Stimulated activated CD4-positive, alpha-beta T cell treated with anti-CD3 and anti-CD28 coated beads, Interleukin-15, amount 100 ng/mL, for 24 hours (primary cell): Measurements from ENCODE around the gene ANAPC5.
"Not testable (repeated sequence)": the region's sequence is repeated elsewhere in the genome, so short reads cannot be mapped to it uniquely, and the experiment has no call there.

Experiments used
- DNase-seq: peaks from one replicate; pipeline ENCODE4 v3.0.0-alpha.2; 2020

The ANAPC5 gene

DNA sequence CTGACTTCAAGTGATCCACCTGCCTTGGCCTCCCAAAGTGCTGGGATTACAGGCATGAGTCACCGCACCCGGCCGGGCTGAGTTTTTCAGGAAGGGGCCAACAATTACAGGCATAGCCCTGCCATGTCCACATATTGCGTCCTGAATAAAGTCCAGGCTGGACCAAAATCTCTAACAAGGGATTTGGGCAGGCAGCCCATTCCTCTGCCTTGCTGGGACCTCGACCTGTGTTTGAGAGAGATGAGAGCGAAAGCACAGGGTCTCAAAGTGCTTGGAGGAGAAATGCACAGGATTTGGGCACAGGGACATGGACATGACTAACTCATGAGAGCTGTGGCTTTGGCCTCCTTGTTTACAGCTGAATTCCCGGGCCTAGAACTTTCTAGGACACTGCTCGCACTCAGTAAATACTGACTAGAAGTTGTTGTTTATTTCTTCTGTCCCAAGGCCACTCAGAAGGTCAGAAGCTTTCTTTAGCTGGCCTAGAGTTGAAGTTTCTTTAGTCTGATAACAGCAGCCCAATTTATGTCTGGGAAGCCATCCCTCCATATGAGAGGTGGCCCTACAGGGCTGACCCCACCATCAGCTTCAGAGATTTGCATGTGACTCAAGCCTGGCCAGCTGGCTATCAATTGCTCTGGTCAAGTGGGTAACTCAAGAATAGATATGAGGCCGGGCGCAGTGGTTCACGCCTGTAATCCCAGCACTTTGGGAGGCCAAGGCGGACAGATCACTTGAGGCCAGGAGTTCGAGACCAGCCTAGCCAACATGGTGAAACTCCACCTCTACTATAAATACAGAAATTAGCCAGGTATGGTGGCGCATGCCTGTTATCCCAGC lies 67.4 kb downstream of the ANAPC5 start:
- no peak for DNase-seq

DNA sequence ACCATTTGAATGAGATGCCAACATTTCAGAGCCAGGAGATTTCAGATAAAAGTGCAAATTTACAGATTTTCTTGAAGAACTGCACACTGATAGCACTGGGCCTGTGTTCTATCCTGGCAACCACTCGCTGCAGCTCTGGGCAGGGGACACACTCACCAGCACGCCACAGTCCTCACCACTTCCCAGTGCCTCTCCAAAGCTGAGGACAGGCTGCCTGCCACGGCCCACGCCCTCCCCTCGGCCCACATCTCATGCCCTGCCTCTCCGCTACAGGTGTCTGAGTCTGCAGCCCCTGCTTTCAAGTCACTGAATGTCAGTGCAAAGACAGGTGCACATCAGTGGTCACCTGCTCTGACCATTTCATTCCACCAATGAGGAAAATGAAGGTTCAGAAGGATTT lies 68.4 kb downstream of the ANAPC5 start:
- no peak for DNase-seq

DNA sequence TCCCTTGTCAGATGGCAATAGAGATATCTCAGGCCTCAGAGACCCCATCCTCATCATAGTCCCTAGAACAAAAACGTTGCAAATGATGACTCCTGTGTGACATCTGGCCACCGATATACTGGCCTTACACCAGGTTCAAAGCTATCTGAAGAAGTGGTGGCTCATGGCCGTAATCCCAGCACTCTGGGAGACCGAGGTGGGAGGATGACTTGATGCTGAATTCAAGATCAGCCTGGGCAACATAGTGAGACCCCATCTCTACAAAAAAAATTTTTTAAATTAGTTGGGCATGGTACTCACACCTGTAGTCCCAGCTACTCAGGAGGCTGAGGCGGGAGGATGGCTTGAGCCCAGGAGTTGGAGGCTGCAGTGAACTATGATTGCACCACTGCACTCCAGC lies 68.8 kb downstream of the ANAPC5 start:
- DNase-seq = no peak

DNA sequence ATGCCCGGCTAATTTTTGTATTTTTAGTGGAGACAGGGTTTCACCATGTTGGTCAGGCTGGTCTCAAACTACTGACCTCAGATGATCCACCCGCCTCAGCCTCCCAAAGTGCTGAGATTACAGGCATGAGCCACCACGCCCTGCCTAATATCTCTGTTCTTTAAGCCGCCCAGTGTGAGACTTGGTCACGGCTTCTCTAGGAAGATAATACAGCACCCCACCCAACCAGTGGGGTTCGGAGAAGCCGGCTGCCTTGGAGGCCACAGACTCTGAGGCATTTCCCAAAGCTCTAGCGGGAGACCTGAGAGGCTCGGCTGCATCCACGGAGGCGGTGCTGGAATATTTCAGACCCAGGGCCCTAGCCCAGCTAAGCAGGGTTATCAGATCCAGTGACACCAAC lies 69.3 kb downstream of the ANAPC5 start:
- not testable (repeated sequence) for DNase-seq

DNA sequence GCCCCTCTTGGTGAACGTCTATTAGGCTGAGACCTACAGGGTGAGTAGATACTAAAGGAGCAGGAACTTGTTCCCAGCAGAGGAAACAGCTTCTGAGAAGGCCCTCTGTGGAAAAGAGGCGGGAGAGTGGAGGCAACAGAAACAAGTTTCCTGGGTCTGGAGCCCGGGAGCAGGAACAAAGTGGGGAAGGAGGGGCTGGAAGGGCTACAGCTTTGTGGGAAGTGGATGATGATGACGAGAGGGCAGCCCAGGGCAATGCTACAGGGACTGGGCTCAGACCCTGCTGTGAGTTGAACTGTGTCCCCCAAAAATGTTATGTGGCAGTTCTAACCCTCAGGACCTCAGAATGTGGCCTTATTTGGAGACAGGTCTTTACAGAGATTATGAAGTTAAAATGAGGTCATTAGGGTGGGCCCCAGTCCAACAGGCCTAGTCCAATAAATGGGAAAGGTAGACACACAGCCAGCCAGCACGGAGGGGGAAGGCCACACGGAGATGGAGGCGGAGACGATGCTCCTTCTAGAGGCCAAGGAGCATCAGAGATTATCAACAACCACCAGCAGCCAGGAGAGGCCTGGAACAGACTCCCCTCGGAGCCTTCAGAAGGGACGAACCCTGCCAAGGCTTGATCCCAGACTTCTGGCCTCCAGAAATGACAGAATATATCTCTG lies 70.0 kb downstream of the ANAPC5 start:
- no peak for DNase-seq

DNA sequence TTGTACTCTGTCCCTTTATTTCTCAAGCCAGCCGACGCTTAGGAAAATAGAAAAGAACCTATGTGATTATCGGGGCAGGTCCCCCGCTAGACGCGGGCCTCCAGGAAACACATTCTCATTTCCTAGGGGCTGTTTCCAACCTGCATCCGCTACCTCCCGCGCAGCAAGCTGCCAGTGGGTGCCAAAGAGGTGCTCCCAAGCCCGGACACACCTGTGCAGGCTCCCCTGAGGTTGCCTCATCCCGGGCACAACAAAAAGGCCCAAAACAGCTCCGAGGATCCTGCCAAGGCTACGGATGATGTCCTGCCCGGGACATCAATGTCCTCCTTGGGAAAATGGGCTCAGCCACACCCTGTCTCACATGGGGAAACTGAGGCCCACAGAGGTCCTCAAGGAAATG lies 71.1 kb downstream of the ANAPC5 start:
- not testable (repeated sequence) for DNase-seq

DNA sequence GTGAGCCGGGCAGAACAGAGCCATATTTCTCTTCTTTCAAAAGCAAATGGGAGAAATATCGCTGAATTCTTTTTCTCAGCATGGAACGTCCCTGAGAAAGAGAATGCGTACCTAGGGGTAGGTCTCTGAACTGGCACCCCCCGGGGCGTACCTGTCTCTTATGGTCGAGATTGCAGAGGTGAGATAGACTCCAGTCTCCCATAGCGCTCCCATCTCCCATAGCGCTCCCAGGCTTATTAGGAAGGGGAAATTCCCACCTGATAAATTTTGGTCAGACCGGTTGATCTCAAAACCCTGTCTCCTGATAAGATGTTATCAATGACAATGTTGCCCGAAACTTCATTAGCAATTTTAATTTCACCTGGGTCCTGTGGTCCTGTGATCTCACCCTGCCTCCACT lies 71.7 kb downstream of the ANAPC5 start:
- not testable (repeated sequence) for DNase-seq

DNA sequence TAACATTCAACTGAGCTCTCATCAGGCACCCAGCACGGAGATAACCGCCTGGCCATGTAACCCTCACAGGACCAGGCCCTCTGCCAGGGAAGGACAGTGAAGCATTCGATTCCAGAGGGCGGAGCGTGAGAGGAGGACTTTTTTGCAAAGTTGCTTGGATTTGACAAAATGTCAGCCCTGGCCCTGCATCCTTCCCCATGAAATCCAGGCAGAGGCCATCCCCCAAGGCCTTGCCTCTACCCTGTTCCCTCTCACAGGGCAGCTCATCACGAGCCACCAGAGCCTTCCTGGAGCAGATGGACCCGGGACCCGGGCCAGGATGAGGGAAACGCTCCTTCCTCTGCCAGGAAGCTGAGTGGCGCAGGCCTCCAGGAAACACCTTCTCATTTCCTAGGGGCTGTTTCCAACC lies 72.7 kb downstream of the ANAPC5 start:
- DNase-seq = no peak

DNA sequence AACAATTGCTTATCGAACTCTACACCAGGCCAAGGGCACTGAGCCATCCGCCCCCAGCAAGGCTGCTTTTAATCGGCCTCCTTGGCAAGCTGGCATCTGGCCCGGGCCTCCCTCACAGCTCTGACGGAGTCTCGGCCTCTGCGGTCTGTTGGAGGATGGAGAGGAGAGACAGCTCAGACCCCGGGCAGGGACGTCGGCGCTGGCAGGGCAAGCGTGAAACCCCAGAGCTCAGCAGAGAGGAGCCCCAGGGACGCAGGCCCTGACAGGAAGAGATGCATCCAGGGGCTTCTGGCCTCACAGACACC lies 73.2 kb downstream of the ANAPC5 start:
- DNase-seq = no peak

DNA sequence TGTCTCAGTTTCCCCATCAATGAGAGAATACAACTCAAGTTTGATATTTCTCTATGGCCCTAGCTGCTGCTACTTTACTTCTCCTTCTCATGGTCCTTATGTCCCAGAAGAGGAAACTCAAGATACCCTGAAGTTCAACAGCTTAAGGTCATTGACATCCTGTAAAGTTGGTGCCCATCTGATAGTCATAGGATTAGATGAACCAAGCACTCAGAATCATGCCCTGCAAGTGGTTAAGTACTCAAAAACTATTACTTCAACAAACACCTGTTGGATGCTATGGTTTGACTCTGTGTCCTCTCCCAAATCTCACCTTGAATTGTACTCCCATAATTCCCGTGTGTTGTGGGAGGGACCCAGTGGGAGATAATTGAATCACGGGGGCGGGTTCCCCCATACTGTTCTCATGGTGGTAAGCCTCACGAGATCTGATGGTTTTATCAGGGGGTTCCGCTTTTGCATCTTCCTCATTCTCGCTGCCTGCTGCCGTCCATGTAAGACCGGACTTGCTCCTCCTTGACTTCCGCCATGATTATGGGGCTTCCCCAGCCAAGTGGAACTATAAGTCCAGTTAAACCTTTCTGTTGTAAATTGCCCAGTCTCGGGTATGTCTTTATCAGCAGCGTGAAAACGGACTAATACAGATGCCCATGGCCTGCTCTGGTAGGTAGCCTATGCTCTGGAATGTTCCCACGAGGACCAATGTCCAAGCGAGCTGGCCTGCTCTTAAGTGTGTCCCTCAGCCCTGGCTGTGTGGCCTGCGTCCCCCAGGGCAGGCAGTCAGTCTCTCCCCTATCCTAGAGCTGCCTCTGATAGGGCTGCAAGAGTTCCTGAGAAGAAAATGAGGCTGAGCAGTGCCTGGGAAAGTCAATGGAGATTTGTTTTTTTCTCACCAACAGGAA lies 73.8 kb downstream of the ANAPC5 start:
- no peak for DNase-seq

DNA sequence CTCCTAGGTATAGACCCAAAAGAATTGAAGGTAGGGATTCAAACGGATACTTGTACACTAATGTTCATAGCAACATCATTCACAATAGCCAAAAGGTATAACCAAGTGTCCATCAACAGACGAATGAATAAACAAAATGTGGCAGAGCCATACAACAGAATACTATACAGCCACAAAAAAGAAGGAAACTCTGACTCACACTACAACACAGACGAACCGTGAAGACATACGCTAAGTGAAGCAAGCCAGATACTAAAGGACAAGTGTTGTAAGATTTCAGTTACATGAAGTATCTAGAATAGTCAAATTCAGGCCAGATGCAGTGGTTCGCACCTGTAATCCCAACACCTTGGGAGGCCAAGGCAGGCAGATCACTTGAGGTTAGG lies 74.8 kb downstream of the ANAPC5 start:
- no peak for DNase-seq

DNA sequence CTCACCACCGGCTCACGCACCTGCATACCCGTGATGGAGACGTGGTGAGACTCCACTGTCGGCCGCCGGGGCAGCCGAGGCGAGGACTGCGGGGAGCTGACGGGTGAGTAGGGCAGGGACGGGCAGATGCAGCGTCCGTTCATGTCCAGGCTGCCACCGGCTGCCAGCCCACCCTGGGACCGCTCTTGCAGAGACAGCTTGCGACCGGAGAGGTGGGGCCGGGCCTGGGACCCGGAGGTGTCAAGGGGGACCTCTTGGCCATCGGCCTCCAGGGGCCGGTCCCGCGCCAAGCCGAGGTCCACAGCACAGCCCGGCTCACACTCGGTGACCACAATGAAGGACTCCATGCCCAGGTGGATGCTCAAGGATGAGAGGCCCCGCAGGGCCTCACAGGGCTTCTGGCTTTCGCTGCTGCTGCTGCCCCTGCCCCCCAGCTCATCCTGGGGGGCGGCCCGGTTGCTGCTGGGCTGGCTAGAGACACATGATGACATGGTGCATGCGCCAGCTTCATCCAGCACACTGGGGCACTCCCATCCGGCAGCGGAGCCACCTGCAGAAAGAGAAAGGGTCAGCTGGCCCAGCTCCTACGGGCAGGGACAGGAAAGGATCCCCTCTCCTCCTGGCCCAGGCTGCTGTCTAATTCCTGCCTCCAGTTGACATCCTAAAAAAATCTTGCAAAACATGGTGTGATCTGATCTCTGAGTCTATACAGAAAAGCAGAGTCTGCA lies 78.0 kb downstream of the ANAPC5 start:
- no peak for DNase-seq

DNA sequence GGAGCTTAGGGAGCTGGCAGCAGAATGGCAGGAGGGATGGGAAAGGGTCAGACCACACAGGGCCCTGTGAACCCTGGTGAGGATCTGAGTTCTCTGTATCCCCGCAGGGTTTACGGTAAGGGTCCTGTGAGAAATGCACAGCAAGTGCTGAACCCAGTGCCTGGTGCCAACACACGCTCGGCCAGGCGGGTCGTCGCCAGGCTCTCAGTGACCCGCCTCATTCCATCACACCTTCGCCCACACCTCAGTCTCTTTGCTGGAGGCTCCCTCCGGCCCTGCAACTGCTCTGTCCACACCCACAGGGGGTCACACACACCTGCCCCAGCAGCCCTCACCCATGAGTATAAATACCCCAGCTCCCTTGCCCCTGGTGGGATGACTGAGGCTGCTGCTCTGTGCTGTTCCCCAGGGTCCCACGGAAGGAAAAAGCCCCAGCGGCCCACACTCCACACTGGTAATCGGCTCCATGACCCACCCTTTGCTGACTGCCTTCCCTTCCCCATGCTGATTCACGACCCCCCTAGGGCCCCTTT lies 78.8 kb downstream of the ANAPC5 start:
- DNase-seq = no peak

DNA sequence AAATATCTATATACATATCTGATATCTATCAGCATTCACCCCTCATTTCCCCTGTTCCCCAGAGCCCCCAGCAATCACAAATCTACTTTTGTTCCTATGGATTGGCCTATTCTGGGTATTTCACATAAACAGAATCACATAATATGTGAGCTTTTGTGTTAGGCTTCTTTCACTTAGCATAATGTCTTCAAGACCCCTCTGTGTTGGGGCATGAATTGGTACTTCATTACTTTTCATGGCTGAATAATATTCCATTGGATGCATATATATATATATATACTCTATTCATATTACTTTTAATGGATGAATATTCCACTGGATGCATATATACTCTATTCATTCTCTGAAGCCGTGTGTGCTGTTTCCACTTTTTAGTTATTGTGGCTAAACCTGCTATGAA lies 84.4 kb downstream of the ANAPC5 start:
- no peak for DNase-seq

DNA sequence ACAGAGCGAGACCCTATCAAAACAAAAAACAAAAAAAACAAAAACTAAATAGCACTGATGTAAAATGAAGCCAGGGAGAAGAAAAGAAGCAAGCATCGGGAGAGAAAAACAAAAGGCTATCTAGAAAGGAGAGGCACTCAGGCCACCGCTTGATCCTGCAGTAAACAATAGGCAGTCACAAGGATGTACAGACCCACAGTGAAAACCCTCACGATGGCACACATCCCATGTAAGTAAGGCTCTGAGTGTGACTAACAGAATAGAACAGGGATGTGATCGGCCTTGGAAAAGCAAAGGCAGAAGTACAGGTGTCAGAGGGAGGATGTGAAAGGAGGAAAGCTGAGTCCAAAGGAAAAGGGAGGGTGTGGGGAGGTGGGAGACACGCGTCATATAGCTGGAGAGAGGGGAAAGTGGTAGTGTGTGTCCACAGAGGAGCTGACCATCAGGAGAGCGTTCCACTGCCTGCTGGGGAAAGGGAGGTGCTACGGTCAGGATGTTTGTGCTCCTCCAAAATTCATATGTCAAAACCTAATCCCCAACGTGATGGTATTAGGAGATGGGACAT lies 87.2 kb downstream of the ANAPC5 start:
- no peak for DNase-seq

DNA sequence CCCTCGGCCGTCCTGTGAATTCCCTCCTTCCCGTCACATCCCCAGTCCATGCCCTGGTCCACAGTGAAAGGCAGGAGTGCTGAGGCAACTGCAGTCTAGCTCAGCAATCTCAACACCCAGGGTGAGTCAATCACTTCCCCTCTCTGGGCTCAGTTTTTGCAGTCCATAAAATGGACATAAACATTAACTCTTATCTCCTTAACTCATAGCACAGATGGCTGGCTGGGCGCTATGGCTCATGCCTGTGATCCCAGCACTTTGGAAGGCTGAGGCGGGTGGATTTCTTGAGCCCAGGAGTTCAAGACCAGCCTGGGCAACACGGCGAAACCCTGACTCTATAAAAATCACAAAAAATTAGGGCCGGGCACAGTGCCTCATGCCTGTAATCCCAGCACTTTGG lies 88.1 kb downstream of the ANAPC5 start:
- DNase-seq = no peak

DNA sequence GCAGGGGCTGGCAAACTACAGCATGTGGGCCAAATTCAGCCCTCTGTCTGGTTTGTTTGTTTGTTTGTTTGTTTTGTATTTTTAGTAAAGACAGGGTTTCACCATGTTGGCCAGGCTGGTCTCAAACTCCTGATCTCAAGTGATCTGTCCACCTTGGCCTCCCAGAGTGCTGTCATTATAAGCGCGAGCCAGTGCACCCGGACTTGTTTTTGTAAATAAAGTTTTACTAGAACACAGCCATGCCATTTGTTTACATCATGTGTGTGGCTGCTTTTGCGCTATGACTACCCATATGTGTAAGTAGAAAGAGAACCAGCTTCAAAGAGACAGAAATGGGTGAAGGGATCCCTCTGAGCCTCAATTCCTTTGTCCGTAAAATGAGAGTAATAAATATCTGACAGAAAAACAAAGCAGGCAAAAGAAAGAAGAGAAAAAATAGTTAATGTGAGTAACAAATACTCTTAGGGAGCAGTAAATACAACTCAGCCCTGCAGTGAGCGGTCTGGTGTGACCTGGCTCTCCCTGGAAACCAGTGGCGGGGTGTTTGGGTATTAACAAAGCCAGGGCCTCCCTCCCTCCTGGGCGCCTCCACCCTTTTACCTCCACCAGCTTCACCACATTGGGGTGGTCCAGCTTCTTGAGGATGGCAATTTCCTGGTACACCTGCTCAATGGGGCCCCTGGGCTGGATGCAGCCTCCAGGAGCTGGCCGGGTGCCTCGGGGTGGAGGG lies 88.8 kb downstream of the ANAPC5 start:
- no peak for DNase-seq

DNA sequence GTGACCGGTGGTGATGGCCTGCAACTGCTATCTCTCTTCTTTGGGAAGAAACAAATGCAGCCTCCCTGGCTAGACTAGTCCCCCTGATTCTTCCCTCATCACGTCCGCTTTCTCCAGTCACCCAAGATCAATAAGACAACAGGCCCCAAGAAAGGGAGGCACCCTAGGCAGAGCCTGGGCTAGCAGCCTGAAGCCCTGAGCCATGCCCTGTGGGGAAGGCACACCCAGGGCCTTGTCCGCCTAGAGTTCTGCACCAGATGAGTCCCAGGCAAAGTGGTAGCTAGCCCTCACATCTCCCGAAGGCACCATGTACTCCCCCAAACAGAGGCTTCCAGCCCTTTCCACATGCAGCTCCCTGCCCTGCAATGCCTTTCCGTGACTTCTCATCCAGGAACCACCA lies 90.8 kb downstream of the ANAPC5 start:
- no peak for DNase-seq

DNA sequence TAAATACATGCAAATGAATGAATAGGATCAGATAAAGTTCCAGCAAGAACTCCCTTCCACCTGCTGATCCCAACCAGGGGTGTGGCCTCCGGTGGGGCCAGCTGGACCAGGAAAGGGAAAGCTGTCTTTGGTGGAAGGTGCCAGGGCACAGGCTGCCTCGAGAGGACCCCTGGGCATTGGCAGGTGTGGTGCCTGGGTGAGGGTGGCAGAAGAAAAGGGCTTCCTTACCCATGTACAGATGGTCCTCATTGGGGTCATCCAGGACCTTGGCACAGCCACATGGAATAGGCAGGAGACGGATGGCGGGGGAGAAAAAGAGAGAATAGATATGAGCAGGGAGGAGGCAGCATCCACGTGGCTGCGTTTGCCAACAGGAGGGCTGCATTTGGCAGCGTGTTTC lies 92.1 kb downstream of the ANAPC5 start:
- DNase-seq = no peak

DNA sequence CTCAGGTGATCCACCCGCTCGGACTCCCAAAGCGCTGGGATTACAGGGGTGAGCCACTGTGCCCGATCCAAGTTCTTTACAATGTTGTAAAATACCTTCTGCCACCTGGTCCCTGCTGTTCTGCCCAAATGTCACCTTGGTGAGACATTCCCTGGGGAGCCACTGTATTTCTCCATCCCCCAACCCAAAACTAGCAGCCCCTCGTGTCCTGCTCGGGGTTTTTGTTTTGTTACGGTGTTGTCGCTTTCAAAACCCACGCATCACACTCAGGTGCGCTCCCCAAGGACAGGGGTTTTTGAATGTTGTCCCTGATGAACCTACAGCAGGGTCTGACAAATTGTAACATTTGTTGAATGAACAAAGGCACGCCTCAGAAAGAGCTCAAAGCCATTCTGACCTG lies 93.1 kb downstream of the ANAPC5 start:
- DNase-seq = no peak
